D341Med (cell line): ENCODE results near the gene ULK1.

Experiments used
- DNase-seq: peaks from one replicate; pipeline ENCODE4 v3.0.0; 2012; ENCODE audit warnings: low spot score

Gene ULK1

GRCh38 chr12:131908092-131909080 is 14.0 kb downstream of the ULK1 start:
- no peak for DNase-seq

- DNase-seq = no peak
Observed at GRCh38 chr12:131909081-131909751, 14.8 kb downstream of the ULK1 start.

GRCh38 chr12:131909752-131910219 is 15.4 kb downstream of the ULK1 start:
- no peak for DNase-seq

- no peak for DNase-seq
Observed at GRCh38 chr12:131910302-131911027, 16.0 kb downstream of the ULK1 start.

DNA sequence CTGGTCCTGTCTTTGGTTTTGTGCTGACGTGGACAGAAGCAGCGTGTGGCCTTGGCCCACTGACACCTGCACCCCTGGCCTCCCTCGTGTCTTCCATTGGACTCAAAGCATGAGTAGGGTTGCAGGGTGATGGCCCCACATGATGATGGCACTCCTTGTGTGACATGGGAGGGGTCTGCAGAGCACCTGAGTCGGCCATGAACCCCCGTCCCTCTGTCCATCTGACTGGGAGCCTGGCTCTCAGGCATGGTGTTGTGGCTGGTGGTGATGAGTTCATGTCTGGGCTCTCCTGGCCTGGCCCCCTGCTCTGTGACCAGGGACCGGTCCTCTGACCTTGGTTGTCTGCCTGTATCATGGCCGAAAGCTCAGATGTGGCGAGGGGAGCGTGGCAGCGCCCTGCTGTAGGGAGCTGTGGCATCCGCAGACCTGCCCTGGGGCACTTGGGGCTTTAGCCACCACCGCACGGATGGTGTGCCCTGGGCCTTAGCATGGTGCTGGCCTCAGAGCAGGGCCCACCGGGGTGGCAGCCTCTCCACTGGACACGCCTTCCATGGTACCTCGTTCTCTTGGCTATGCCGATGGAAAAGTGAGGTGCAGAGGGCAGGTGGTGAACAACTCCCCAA is 16.7 kb downstream of the ULK1 start:
- no peak for DNase-seq

- DNase-seq = no peak
Observed at GRCh38 chr12:131911851-131912477, 17.5 kb downstream of the ULK1 start.

DNA sequence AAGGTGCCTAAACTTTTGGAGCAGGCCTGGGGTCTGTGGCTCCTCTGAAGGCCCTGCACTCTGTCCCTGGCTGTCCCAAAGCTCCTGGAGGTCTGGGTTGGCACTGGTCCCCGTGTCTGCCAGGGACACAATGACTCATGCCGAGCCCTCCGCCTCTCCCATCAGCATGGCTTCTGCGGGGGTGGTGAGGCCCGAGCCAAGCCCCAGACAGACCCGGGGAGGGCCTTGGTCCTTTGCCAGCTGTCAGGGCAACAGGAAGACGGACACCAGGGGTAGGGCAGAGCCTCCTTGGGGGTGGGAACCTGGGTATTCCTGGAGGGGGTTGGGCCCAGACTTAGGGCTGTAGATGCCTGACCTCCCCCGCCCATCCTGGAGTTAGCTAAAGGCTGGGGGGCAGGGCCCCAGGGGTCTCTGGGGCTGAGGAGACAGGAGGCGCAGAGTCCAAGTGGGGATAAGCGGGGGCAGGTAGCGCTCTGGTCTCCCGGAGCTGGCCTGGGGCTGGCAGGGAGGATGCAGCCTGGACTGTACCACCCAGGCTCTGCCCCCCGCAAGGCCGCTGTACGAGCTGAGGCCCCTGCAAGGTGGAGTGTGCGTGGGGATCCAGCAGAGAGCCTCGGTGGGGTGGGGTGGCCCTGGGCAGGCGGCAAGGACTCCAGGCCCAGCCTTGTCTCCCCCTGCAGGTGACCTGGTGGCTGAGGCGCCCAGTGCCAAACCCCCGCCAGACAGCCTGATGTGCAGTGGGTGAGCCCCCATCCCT is 18.3 kb downstream of the ULK1 start:
- no peak for DNase-seq

DNA sequence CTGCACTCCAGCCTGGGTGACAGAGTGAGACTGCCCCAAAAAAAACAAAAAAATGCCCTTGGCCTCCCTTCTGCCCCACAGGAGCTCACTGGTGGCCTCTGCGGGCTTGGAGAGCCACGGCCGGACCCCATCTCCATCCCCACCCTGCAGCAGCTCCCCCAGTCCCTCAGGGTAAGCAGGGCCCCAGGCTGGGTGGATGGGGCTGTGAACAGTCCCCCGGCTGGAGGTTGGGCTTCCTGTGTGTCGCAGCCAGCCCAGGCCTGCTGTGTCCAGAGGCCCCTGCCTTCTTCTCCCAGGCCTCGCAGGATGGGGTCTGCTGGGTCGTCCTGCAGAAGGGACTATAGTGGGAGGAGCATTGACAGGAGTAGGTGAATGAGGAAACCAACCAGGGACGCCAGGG is 19.2 kb downstream of the ULK1 start:
- DNase-seq = no peak

GRCh38 chr12:131914179-131914702 is 19.8 kb downstream of the ULK1 start:
- DNase-seq = no peak

DNA sequence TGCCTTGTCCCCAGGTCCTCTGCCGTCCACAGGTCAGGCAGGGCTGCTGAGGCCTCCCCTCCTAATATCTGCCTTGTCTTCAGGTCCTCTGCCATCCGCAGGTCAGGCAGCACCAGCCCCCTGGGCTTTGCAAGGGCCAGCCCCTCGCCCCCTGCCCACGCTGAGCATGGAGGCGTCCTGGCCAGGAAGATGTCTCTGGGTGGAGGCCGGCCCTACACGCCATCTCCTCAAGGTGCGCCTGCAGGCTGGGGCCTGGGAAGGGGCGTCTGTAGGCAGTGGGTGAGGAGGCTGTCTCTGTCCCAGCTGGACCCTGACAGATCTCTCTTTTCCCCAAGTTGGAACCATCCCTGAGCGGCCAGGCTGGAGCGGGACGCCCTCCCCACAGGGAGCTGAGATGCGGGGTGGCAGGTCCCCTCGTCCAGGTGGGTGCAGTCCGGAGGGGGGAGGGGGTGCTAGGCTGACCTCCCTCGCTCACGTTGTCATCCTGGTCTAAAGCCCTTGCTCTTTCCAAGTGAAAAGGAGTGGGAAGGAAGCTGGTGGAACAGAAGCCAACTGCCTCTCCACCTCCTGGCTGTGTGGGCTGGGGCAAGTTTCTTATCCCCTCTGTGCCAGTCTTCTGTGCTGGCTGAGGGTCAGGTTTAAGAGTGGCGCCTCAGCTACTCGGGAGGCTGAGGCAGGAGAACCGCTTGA is 20.7 kb downstream of the ULK1 start:
- DNase-seq = no peak

DNA sequence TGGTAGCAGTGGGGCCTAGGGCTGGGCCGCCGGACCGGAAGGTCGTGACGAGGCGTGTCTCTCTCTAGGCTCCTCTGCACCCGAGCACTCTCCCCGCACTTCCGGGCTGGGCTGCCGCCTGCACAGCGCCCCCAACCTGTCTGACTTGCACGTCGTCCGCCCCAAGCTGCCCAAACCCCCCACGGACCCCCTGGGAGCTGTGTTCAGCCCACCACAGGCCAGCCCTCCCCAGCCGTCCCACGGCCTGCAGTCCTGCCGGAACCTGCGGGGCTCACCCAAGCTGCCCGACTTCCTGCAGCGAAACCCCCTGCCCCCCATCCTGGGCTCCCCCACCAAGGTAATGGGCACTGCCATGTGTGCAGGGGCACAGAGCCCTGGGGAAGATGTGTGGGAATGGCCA is 21.4 kb downstream of the ULK1 start:
- DNase-seq = no peak

- DNase-seq = no peak
Observed at GRCh38 chr12:131916306-131917138, 22.1 kb downstream of the ULK1 start.

DNA sequence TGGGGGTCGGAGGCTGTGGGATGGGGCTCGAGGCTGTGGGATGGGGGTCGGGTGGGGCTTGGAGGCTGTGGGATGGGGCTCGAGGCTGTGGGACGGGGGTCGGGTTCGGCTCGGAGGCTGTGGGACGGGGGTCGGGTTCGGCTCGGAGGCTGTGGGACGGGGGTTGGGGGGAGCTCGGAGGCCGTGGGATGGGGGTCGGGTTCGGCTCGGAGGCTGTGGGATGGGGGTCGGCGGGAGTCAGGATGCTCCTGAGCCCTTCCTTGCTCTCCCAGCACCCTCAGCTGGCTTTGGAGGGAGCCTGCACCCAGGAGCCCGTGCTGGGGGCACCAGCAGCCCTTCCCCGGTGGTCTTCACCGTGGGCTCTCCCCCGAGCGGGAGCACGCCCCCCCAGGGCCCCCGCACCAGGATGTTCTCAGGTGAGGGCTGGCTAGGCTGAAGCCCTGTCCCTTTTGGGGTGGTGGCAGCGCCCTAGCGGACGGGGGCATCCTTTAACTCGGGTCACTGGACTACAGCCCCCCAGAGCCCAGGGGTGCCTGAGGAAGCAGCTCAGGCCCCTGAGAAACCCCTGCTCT is 22.8 kb downstream of the ULK1 start:
- DNase-seq = no peak

GRCh38 chr12:131917711-131918306 is 23.4 kb downstream of the ULK1 start:
- DNase-seq = no peak

- no peak for DNase-seq
Observed at GRCh38 chr12:131918311-131919050, 24.1 kb downstream of the ULK1 start.

GRCh38 chr12:131919051-131919347 is 24.6 kb downstream of the ULK1 start:
- no peak for DNase-seq

GRCh38 chr12:131919366-131920156 is 25.1 kb downstream of the ULK1 start:
- DNase-seq = no peak
